GM21423 (cell line): ENCODE data around the gene DQX1.
A peak's percentile ranks its signal among the peaks of the same experiment; 100 is the strongest.
"Not testable (repeated sequence)": the region's sequence is repeated elsewhere in the genome, so short reads cannot be mapped to it uniquely, and the experiment has no call there.

Source experiments
- ATAC-seq: cut with Tn5 transposase; IDR thresholded peaks from one replicate; pipeline ENCODE4 v1.9.1; 2021; ENCODE audit warnings: mild to moderate bottlenecking, moderate library complexity; ENCODE audit not compliant: unreplicated experiment

Gene DQX1

GRCh38 chr2:74497777-74498499, 28.1 kb downstream of the DQX1 start:
- ATAC-seq, result no peak

GRCh38 chr2:74496997-74497776, 28.8 kb downstream of the DQX1 start:
- ATAC-seq, result no peak

GRCh38 chr2:74495440-74495839, 30.6 kb downstream of the DQX1 start:
- ATAC-seq, result no peak

GRCh38 chr2:74493546-74493945, 32.5 kb downstream of the DQX1 start:
- no peak for ATAC-seq

- no peak for ATAC-seq
These were observed 34.1 kb downstream of the DQX1 start for GRCh38 chr2:74491648-74492544.

- ATAC-seq, result no peak
These were observed 36.1 kb downstream of the DQX1 start for GRCh38 chr2:74489906-74490305.

GRCh38 chr2:74488643-74489481, 37.2 kb downstream of the DQX1 start:
- ATAC-seq, result no peak

- no peak for ATAC-seq
These were observed 39.9 kb downstream of the DQX1 start for GRCh38 chr2:74486141-74486540.

- not testable (repeated sequence) for ATAC-seq
These were observed 42.3 kb downstream of the DQX1 start for GRCh38 chr2:74483675-74484164.

GRCh38 chr2:74482801-74483674, 43.0 kb downstream of the DQX1 start, which contains the start of the genes CCDC142 and TTC31:
TSS of gene CCDC142 (minus strand) at chr2:74482998. CDS start at chr2:74482837, 161 bp downstream.
TSS of gene TTC31 (plus strand) at chr2:74483081. CDS start at chr2:74483096, 15 bp downstream.
- ATAC-seq, result peak; percentile 93

- ATAC-seq, result peak; percentile 35
These were observed 43.9 kb downstream of the DQX1 start for GRCh38 chr2:74481961-74482800.

- no peak for ATAC-seq
These were observed 44.6 kb downstream of the DQX1 start for GRCh38 chr2:74481431-74481830.

GRCh38 chr2:74474899-74475298, 51.1 kb downstream of the DQX1 start:
- no peak for ATAC-seq

- no peak for ATAC-seq
These were observed 51.5 kb downstream of the DQX1 start for GRCh38 chr2:74474481-74474880.

GRCh38 chr2:74472945-74473258, 53.1 kb downstream of the DQX1 start:
- ATAC-seq, result no peak

- ATAC-seq, result peak; percentile 82
These were observed 53.7 kb downstream of the DQX1 start, which contains the start of gene MRPL53 for GRCh38 chr2:74472086-74472944. TSS of gene MRPL53 (minus strand) at chr2:74472680. CDS start at chr2:74472660, 20 bp downstream.
